Heart left ventricle (tissue), 16 donors: ENCODE data around the gene VPS33A. TPM values are rescaled to one million over a fixed set of nuclear protein-coding genes. Genes with fewer than 3 reads are reported as not detected.

Experiments used
- ATAC-seq, 4 donors: fragments of 200-7000 bp; cut with Tn5 transposase; one replicate each; pipeline ENCODE4 v1.9.1; 2020 to 2022; ENCODE audit warnings: moderate library complexity in 4 of 4, mild to moderate bottlenecking in 3 of 4, moderate number of reproducible peaks in 1 of 4
- DNase-seq, 5 donors: peaks; one replicate each; pipeline ENCODE4 v3.0.0-alpha.2; 2020
- H3K27ac ChIP-seq, 12 donors: fragments of 200-600 bp; sonication (generic) in 4 of 12; one replicate each; pipeline versions ENCODE4 v1.5.0 to v1.8.0; 2016 to 2022; ENCODE audit warnings: mild to moderate bottlenecking in 2 of 12
- H3K27me3 ChIP-seq, 9 donors: fragments of 200-600 bp; sonication (generic) in 2 of 9; one replicate each; pipeline versions ENCODE4 v1.5.1 to v1.8.0; 2016 to 2022; ENCODE audit warnings: mild to moderate bottlenecking in 3 of 9
- H3K36me3 ChIP-seq, 9 donors: fragments of 200-600 bp; sonication (generic) in 2 of 9; one replicate each; pipeline versions ENCODE4 v1.5.0 to v1.8.0; 2018 to 2022; ENCODE audit warnings: mild to moderate bottlenecking in 2 of 9
- H3K4me1 ChIP-seq, 12 donors: fragments of 200-600 bp; sonication (generic) in 4 of 12; one replicate each; pipeline versions ENCODE4 v1.5.0 to v1.8.0; 2016 to 2022; ENCODE audit warnings: mild to moderate bottlenecking in 3 of 12
- H3K4me3 ChIP-seq, 12 donors: fragments of 200-600 bp; sonication (generic) in 4 of 12; one replicate each; pipeline versions ENCODE4 v1.5.0 to v1.8.0; 2017 to 2022; ENCODE audit warnings: mild to moderate bottlenecking in 9 of 12, moderate library complexity in 4 of 12
- H3K9me3 ChIP-seq, 12 donors: fragments of 200-600 bp; sonication (generic) in 4 of 12; one replicate each; pipeline versions ENCODE4 v1.5.0 to v1.8.0; 2016 to 2022; ENCODE audit warnings: mild to moderate bottlenecking in 1 of 12
- CTCF ChIP-seq, 12 donors: fragments of 200-600 bp; sonication (generic) in 4 of 12; IDR thresholded peaks; one replicate each; pipeline versions ENCODE4 v1.5.0 to v1.8.0; 2018 to 2022; ENCODE audit warnings: antibody characterized with exemption in 12 of 12, mild to moderate bottlenecking in 5 of 12
- POLR2A ChIP-seq, 2 donors: fragments of 450-650 bp; IDR thresholded peaks; one replicate each; pipeline ENCODE4 v1.6.1; 2017; ENCODE audit warnings: antibody characterized with exemption in 2 of 2, mild to moderate bottlenecking in 2 of 2, moderate library complexity in 2 of 2
- WGBS, 4 donors: extraction: QIAGEN DNeasy Blood & Tissue Kit in 2 of 4; methylation state at CpG; one replicate each; pipeline versions ENCODE4 v1.1.5 to v1.1.7; 2013 to 2018; 5-methylcytosine and 5-hydroxymethylcytosine counted together
- intact Hi-C, 10 donors: fragments of 100-400 bp; cut with DNase I; formaldehyde crosslinking; loops; one replicate each; pipeline versions ENCODE4 v1.11.1 to v1.14.2; 2022
- polyA plus RNA-seq, 2 donors: library from polyadenylated mRNA; stranded (reverse); fragments of 200-250 nt; gene quantifications; one replicate each; pipeline ENCODE4 v1.2.3, GENCODE V29; 2013
- total RNA-seq, 9 donors: library from RNA; depleted of rRNA in 2 of 9; stranded (reverse); fragments of >200 nt in 2 of 9; fragmentation: NEBNext Ultra II Directional in 3 of 9; extraction: Animal tissue kit (Norgen Biotek cat#: 25700) in 3 of 9; gene quantifications; one replicate each; pipeline versions ENCODE4 v1.1.0 to v1.2.4, GENCODE V29; 2016 to 2023
- donor health status: ischemic (EF 13 %, LVEDD 7.1; RV severe dilation, severe dysfunction).
- donor health status: healthy with polysubstance abuse.
- donor health status: DM: no; HTN: yes; CAD: no.
- donor health status: DM: no; HTN: no; CAD: no.
- donor health status: ischemic (EF 25% LVEDD 6.9; RV normal size, moderate dysfunction).
- donor health status: ischemic (EF 25% LVEDD 5.7; RV mildly dilated, moderate dysfunction).
- donor health status: healthy.
- donor health status: DM: yes; HTN: yes; CAD: no.
- donor health status: ischemic (EF 35%, LVEDD 5.7; RV mildly dilated, moderate dysfunction).
- donor health status: nonischemic (EF 11% LVEDD 7.7; RV severe dilation, severe dysfunction).
- donor health status: DM: yes; HTN: yes; CAD: no.
- donor health status: PGD.
- donor health status: ischemic (EF 29% LVEDD 5.4; RV normal size, mild dysfunction).
- donor health status: nonischemic (EF 23%, LVEDD 6.1; RV moderate dilation, normal function).

Gene VPS33A
- total and polyA plus RNA-seq, 11 donors, result 5.6 to 16.7 (median 13.2) TPM

GRCh38 chr12:122293081-122293480 is 26.8 kb upstream of the VPS33A start:
- WGBS, 4 donors, result 94 to 96% (median 95%) methylated on average over 3 of the region's 3 CpGs
- Histone ChIP-seq H3K4me1 (no peaks in the 10 kb centered on the region), H3K9me3 (peaks cover 0 to 10% (median 0%) of the 10 kb centered on the region in 12 donors), H3K27me3 (no peaks in the 10 kb centered on the region), H3K4me3 (no peak overlapping the region), H3K27ac (no peak overlapping the region), H3K36me3 (peaks cover 0 to 76% (median 62%) of the 10 kb centered on the region in 9 donors)
- TF ChIP-seq POLR2A (IDR thresholded peaks at IDR 0.05) (no peak), CTCF (IDR thresholded peaks at IDR 0.05) (no peak)
- no peak for ATAC-seq
- intact Hi-C loops, result no loop called here
- no peak for DNase-seq

GRCh38 chr12:122291431-122291830 is 25.1 kb upstream of the VPS33A start:
- Histone ChIP-seq H3K9me3 (peaks cover 0 to 10% (median 0%) of the 10 kb centered on the region in 12 donors), H3K36me3 (peaks cover 0 to 75% (median 62%) of the 10 kb centered on the region in 9 donors), H3K27me3 (no peaks in the 10 kb centered on the region), H3K27ac (no peak overlapping the region), H3K4me1 (no peaks in the 10 kb centered on the region), H3K4me3 (no peak overlapping the region)
- 96 to 99% (median 97%) methylated on average over 8 of the region's 8 CpGs for WGBS, 4 donors
- no peak for DNase-seq
- TF ChIP-seq POLR2A (IDR thresholded peaks at IDR 0.05) (no peak), CTCF (IDR thresholded peaks at IDR 0.05) (no peak)
- no peak for ATAC-seq
- intact Hi-C loops, result no loop called here

- Histone ChIP-seq H3K4me3 (no peak overlapping the region), H3K27ac (no peak overlapping the region), H3K9me3 (no peaks in the 10 kb centered on the region), H3K36me3 (peaks cover 0 to 66% (median 57%) of the 10 kb centered on the region in 9 donors), H3K4me1 (no peaks in the 10 kb centered on the region), H3K27me3 (no peaks in the 10 kb centered on the region)
- WGBS, 4 donors, result 96 to 99% (median 99%) methylated on average over 5 of the region's 5 CpGs
- ATAC-seq (no peak), DNase-seq (no peak)
- no peak for TF ChIP-seq POLR2A (IDR thresholded peaks at IDR 0.05)
- TF ChIP-seq CTCF (IDR thresholded peaks at IDR 0.05), result no peak
- intact Hi-C loops, result no loop called here
Observed at GRCh38 chr12:122283680-122284079, 17.4 kb upstream of the VPS33A start.

GRCh38 chr12:122282061-122282460 is 15.8 kb upstream of the VPS33A start:
- Histone ChIP-seq H3K9me3 (no peaks in the 10 kb centered on the region), H3K4me1 (no peaks in the 10 kb centered on the region), H3K4me3 (no peak overlapping the region), H3K27ac (no peak overlapping the region), H3K27me3 (no peaks in the 10 kb centered on the region), H3K36me3 (peaks cover 0 to 67% (median 57%) of the 10 kb centered on the region in 9 donors)
- no peak for ATAC-seq
- TF ChIP-seq CTCF (IDR thresholded peaks at IDR 0.05), result no peak
- TF ChIP-seq POLR2A (IDR thresholded peaks at IDR 0.05), result no peak
- no peak for DNase-seq
- WGBS, 4 donors, result 64 to 80% (median 72%) methylated on average over 4 of the region's 4 CpGs
- intact Hi-C loops, result no loop called here
